ENCODE data around the gene UGT1A5.

DNA sequence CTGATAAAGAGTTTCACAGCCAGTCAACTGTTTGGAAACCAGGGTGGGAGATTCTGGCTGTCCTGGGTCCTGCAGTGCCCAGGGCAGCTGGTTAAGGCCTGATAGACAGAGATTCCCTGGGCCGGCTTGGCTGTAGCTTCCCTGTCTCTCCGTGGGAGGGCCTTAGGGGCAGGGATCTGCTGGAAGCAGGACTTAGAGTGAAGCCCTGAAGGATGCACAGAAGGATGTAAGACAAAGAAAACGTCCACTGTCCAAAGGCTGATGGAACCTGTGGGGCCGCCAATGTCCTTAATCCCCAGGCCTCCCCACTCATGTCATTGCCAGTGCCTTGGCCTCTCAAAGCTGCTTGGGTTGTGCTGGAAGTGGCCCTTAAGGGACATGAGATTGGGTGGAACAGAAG, 98.4 kb downstream of the UGT1A5 start:
- TF ChIP-seq, protein P1, sequence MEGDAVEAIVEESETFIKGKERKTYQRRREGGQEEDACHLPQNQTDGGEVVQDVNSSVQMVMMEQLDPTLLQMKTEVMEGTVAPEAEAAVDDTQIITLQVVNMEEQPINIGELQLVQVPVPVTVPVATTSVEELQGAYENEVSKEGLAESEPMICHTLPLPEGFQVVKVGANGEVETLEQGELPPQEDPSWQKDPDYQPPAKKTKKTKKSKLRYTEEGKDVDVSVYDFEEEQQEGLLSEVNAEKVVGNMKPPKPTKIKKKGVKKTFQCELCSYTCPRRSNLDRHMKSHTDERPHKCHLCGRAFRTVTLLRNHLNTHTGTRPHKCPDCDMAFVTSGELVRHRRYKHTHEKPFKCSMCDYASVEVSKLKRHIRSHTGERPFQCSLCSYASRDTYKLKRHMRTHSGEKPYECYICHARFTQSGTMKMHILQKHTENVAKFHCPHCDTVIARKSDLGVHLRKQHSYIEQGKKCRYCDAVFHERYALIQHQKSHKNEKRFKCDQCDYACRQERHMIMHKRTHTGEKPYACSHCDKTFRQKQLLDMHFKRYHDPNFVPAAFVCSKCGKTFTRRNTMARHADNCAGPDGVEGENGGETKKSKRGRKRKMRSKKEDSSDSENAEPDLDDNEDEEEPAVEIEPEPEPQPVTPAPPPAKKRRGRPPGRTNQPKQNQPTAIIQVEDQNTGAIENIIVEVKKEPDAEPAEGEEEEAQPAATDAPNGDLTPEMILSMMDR (IDR thresholded peaks at IDR 0.05) = no peak
- no peak for TF ChIP-seq POLR2AphosphoS5 (IDR thresholded peaks at IDR 0.05)
